Measurements from ENCODE around the gene HNRNPA3. TPM values are rescaled to one million over a fixed set of nuclear protein-coding genes. Genes with fewer than 3 reads are reported as not detected.

HNRNPA3 gene
- total and polyA plus RNA-seq, 10 of the 15 experiments (the other 5 are each of a cell fraction or from before 2014, with no cell fraction given): 40.4 to 343 (median 206) TPM

DNA sequence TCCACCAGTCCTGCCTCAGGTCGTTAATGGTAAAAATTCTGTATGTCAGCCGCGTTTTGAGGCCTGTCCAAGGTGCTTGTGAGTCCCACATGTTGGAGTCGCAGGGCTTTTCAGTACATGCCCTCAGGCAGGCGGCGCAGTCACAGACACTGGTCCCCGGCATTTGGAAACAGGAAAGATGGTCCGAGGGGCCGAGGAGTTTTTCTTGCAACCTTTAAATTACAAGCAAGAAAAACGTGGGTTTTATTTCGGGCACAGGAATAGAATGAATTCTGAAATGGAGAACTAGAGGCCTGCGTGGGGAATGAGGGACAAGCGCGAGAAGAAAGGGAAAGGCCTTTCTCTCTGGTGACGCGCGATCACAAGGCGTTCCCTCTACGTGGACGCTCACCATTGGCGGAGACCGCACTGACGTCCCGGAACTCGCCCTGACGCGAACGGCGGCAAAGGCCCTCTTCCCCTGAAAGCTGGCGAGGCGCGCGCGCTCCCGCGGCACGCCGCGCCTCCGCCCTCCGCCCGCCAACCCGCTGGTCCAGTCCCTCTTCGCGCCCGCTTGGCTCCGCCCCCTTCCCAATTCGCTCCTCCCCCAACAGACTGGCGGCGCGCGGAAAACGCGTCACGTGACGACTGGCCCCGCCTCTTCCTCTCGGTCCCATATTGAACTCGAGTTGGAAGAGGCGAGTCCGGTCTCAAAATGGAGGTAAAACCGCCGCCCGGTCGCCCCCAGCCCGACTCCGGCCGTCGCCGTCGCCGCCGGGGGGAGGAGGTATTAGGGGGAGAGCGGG lies at the start of gene HNRNPA3 (continued):
- no peak for TF ChIP-seq STAT3 (IDR thresholded peaks at IDR 0.05; ENCODE audit: low read depth, low read length)
- 0 out of 2 replicates have a peak, but pooled peaks have one; percentile 32 for TF ChIP-seq JUND (IDR thresholded peaks at IDR 0.05; ENCODE audit: low read depth, low read length)
- TF ChIP-seq ASH2L (IDR thresholded peaks at IDR 0.05; ENCODE audit: borderline replicate concordance, low read depth): no peak
- TF ChIP-seq NRF1 (conservative IDR thresholded peaks at IDR 0.05; ENCODE audit: low read depth, low read length): no peak
- TF ChIP-seq, protein P1, sequence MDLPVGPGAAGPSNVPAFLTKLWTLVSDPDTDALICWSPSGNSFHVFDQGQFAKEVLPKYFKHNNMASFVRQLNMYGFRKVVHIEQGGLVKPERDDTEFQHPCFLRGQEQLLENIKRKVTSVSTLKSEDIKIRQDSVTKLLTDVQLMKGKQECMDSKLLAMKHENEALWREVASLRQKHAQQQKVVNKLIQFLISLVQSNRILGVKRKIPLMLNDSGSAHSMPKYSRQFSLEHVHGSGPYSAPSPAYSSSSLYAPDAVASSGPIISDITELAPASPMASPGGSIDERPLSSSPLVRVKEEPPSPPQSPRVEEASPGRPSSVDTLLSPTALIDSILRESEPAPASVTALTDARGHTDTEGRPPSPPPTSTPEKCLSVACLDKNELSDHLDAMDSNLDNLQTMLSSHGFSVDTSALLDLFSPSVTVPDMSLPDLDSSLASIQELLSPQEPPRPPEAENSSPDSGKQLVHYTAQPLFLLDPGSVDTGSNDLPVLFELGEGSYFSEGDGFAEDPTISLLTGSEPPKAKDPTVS (IDR thresholded peaks at IDR 0.05; ENCODE audit: low read depth, low read length): no peak
- TF ChIP-seq NR2F1 (conservative IDR thresholded peaks at IDR 0.05): peak; percentile 49; the same call in 1 of the 2 replicates
- no peak for TF ChIP-seq CEBPB (IDR thresholded peaks at IDR 0.05; ENCODE audit: borderline replicate concordance in 1 of 2, low read depth in 2 of 2, low read length in 2 of 2)
- TF ChIP-seq, protein P2, sequence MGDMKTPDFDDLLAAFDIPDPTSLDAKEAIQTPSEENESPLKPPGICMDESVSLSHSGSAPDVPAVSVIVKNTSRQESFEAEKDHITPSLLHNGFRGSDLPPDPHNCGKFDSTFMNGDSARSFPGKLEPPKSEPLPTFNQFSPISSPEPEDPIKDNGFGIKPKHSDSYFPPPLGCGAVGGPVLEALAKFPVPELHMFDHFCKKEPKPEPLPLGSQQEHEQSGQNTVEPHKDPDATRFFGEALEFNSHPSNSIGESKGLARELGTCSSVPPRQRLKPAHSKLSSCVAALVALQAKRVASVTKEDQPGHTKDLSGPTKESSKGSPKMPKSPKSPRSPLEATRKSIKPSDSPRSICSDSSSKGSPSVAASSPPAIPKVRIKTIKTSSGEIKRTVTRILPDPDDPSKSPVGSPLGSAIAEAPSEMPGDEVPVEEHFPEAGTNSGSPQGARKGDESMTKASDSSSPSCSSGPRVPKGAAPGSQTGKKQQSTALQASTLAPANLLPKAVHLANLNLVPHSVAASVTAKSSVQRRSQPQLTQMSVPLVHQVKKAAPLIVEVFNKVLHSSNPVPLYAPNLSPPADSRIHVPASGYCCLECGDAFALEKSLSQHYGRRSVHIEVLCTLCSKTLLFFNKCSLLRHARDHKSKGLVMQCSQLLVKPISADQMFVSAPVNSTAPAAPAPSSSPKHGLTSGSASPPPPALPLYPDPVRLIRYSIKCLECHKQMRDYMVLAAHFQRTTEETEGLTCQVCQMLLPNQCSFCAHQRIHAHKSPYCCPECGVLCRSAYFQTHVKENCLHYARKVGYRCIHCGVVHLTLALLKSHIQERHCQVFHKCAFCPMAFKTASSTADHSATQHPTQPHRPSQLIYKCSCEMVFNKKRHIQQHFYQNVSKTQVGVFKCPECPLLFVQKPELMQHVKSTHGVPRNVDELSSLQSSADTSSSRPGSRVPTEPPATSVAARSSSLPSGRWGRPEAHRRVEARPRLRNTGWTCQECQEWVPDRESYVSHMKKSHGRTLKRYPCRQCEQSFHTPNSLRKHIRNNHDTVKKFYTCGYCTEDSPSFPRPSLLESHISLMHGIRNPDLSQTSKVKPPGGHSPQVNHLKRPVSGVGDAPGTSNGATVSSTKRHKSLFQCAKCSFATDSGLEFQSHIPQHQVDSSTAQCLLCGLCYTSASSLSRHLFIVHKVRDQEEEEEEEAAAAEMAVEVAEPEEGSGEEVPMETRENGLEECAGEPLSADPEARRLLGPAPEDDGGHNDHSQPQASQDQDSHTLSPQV (IDR thresholded peaks at IDR 0.05): peak; percentile 60; the same call in 1 of the 2 replicates
- TF ChIP-seq CBX3 (IDR thresholded peaks at IDR 0.05; ENCODE audit: borderline replicate concordance, low read depth): no peak
- TF ChIP-seq, protein P3, sequence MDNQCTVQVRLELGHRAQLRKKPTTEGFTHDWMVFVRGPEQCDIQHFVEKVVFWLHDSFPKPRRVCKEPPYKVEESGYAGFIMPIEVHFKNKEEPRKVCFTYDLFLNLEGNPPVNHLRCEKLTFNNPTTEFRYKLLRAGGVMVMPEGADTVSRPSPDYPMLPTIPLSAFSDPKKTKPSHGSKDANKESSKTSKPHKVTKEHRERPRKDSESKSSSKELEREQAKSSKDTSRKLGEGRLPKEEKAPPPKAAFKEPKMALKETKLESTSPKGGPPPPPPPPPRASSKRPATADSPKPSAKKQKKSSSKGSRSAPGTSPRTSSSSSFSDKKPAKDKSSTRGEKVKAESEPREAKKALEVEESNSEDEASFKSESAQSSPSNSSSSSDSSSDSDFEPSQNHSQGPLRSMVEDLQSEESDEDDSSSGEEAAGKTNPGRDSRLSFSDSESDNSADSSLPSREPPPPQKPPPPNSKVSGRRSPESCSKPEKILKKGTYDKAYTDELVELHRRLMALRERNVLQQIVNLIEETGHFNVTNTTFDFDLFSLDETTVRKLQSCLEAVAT (IDR thresholded peaks at IDR 0.05): peak; percentile 79
- no peak for TF ChIP-seq BRCA1 (IDR thresholded peaks at IDR 0.05; ENCODE audit: low read depth, low read length)
- TF ChIP-seq ZSCAN29 (IDR thresholded peaks at IDR 0.05): no peak
- TF ChIP-seq, protein P4, sequence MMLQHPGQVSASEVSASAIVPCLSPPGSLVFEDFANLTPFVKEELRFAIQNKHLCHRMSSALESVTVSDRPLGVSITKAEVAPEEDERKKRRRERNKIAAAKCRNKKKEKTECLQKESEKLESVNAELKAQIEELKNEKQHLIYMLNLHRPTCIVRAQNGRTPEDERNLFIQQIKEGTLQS (IDR thresholded peaks at IDR 0.05; ENCODE audit: borderline replicate concordance, extremely low read depth, low read depth, low read length): peak; percentile 71; the same call in 1 of the 2 replicates
- TF ChIP-seq, protein P5, sequence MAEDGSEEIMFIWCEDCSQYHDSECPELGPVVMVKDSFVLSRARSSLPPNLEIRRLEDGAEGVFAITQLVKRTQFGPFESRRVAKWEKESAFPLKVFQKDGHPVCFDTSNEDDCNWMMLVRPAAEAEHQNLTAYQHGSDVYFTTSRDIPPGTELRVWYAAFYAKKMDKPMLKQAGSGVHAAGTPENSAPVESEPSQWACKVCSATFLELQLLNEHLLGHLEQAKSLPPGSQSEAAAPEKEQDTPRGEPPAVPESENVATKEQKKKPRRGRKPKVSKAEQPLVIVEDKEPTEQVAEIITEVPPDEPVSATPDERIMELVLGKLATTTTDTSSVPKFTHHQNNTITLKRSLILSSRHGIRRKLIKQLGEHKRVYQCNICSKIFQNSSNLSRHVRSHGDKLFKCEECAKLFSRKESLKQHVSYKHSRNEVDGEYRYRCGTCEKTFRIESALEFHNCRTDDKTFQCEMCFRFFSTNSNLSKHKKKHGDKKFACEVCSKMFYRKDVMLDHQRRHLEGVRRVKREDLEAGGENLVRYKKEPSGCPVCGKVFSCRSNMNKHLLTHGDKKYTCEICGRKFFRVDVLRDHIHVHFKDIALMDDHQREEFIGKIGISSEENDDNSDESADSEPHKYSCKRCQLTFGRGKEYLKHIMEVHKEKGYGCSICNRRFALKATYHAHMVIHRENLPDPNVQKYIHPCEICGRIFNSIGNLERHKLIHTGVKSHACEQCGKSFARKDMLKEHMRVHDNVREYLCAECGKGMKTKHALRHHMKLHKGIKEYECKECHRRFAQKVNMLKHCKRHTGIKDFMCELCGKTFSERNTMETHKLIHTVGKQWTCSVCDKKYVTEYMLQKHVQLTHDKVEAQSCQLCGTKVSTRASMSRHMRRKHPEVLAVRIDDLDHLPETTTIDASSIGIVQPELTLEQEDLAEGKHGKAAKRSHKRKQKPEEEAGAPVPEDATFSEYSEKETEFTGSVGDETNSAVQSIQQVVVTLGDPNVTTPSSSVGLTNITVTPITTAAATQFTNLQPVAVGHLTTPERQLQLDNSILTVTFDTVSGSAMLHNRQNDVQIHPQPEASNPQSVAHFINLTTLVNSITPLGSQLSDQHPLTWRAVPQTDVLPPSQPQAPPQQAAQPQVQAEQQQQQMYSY (CRISPR knock-in tag; IDR thresholded peaks at IDR 0.05): peak; percentile 83
- no peak for TF ChIP-seq MEF2A (IDR thresholded peaks at IDR 0.05; ENCODE audit: insufficient read depth, low read depth, low read length)
